Keratinocyte (primary cell): ENCODE results near the gene RAP2A. TPM values are rescaled to one million over a fixed set of nuclear protein-coding genes. Genes with fewer than 3 reads are reported as not detected.

ENCODE experiments used
- DNase-seq: peaks from one replicate; pipeline ENCODE4 v3.0.0-alpha.2; 2011; ENCODE audit warnings: low read depth, missing footprints, low spot score
- FAIRE-seq: peaks from 2 replicates; lab custom pipeline; 2011; peaks lifted over from hg19 to GRCh38; lab: Jason Lieb, UNC
- H2AFZ ChIP-seq: 2 replicates; pipeline ENCODE4 v1.6.0; 2012; ENCODE audit warnings: low read length, control low read depth, inconsistent platforms; ENCODE audit not compliant: control insufficient read depth
- H3K27ac ChIP-seq: 2 replicates; pipeline ENCODE4 v1.5.1; 2011; ENCODE audit warnings: low read length; ENCODE audit not compliant: control insufficient read depth, insufficient read depth
- H3K27me3 ChIP-seq: 3 replicates; pipeline ENCODE4 v1.6.0; 2011; ENCODE audit warnings: low read length; ENCODE audit not compliant: control insufficient read depth, insufficient read depth; ENCODE audit errors: extremely low read depth
- H3K36me3 ChIP-seq, 2 experiments: 2 replicates in 1 of 2; 3 replicates in 1 of 2; pipeline ENCODE4 v1.5.1; 2011; ENCODE audit warnings: low read length in 2 of 2, mild to moderate bottlenecking in 1 of 2; ENCODE audit not compliant: control insufficient read depth in 2 of 2, insufficient read depth in 2 of 2; ENCODE audit errors: extremely low read depth in 1 of 2
- H3K4me1 ChIP-seq: 3 replicates; pipeline ENCODE4 v1.5.1; 2011; ENCODE audit warnings: low read length; ENCODE audit not compliant: control insufficient read depth, insufficient read depth; ENCODE audit errors: extremely low read depth
- H3K4me2 ChIP-seq: 3 replicates; pipeline ENCODE4 v1.6.0; 2011; ENCODE audit warnings: low read depth, low read length; ENCODE audit not compliant: control insufficient read depth, insufficient read depth; ENCODE audit errors: extremely low read depth
- H3K4me3 ChIP-seq, 3 experiments: fragments of 200-600 bp in 1 of 3; sonication (generic) in 1 of 3; 2 replicates in 2 of 3; 3 replicates in 1 of 3; pipeline ENCODE4 v1.5.1; 2011 to 2016; ENCODE audit warnings: low read length in 3 of 3, mild to moderate bottlenecking in 3 of 3, control low read depth in 2 of 3, inconsistent platforms in 1 of 3, low read depth in 1 of 3, mixed read lengths in 1 of 3, mixed run types in 1 of 3, moderate library complexity in 1 of 3; ENCODE audit not compliant: control insufficient read depth in 2 of 3, insufficient read depth in 2 of 3; ENCODE audit errors: extremely low read depth in 1 of 3
- H3K79me2 ChIP-seq: 2 replicates; pipeline ENCODE4 v1.6.0; 2012; ENCODE audit warnings: low read length; ENCODE audit not compliant: control insufficient read depth, insufficient read depth
- H3K9ac ChIP-seq: 3 replicates; pipeline ENCODE4 v1.6.0; 2011; ENCODE audit warnings: low read length; ENCODE audit not compliant: control insufficient read depth, insufficient read depth; ENCODE audit errors: extremely low read depth
- H3K9me1 ChIP-seq: 3 replicates; pipeline ENCODE4 v1.6.0; 2011; ENCODE audit warnings: low read length; ENCODE audit not compliant: control insufficient read depth, insufficient read depth; ENCODE audit errors: extremely low read depth
- H3K9me3 ChIP-seq: 2 replicates; pipeline ENCODE4 v1.5.1; 2012; ENCODE audit warnings: low read depth, low read length; ENCODE audit not compliant: control insufficient read depth
- H4K20me1 ChIP-seq: 3 replicates; pipeline ENCODE4 v1.6.0; 2011; ENCODE audit warnings: low read length; ENCODE audit not compliant: control insufficient read depth, insufficient read depth; ENCODE audit errors: extremely low read depth
- CTCF ChIP-seq, 3 experiments: IDR thresholded peaks in 1 of 3; conservative IDR thresholded peaks in 1 of 3; optimal IDR thresholded peaks in 1 of 3; 2 replicates in 2 of 3; 3 replicates in 1 of 3; pipeline versions ENCODE3 to v1.5.1; 2011; ENCODE audit warnings: low read length in 3 of 3, mild to moderate bottlenecking in 3 of 3, moderate library complexity in 2 of 3, control low read depth in 1 of 3, inconsistent platforms in 1 of 3; ENCODE audit not compliant: insufficient read depth in 2 of 3; ENCODE audit errors: extremely low read depth in 1 of 3
- EZH2 ChIP-seq: IDR thresholded peaks from one replicate; pipeline ENCODE4 v1.6.1; 2012; ENCODE audit warnings: inconsistent platforms, mild to moderate bottlenecking, low read length, moderate library complexity
- dilution Hi-C: fragments of 300-500 bp; cut with MboI; formaldehyde crosslinking; loops from one replicate; pipeline ENCODE4 v1.7.0; 2020; ENCODE audit warnings: low sequenced_read_pairs; ENCODE audit not compliant: extremely low pct_ligation_motif_present
- polyA plus RNA-seq, 5 experiments: library from polyadenylated mRNA; depleted of rRNA in 3 of 5; stranded (reverse) in 3 of 5; stranded (forward) in 1 of 5; unstranded in 1 of 5; fragments of >200 nt; gene quantifications; 1 replicate in 1 of 5; 2 replicates in 3 of 5; 3 replicates in 1 of 5; pipeline versions ENCODE4 v1.2.1 to v1.2.3, GENCODE V29; 2011 to 2012; ENCODE audit warnings: missing spikeins in 2 of 5, low read depth in 1 of 5, low replicate concordance in 1 of 5

Gene RAP2A
- polyA plus RNA-seq, 1 donor (not counting 4 experiments of a cell fraction or from before 2014, with no cell fraction given) = 19.0 TPM

- Histone ChIP-seq H3K4me1 (no peaks in the 10 kb centered on the region), H3K36me3 (no peaks in the 10 kb centered on the region), H3K4me3 (no peak overlapping the region), H3K79me2 (no peaks in the 10 kb centered on the region), H3K9me1 (no peaks in the 10 kb centered on the region), H3K27me3 (peaks cover 5% of the 10 kb centered on the region), H2AFZ (no peak overlapping the region), H3K9me3 (no peaks in the 10 kb centered on the region), H3K4me2 (no peak overlapping the region), H3K27ac (no peak overlapping the region), H3K9ac (no peak overlapping the region), H4K20me1 (no peaks in the 10 kb centered on the region)
- FAIRE-seq = no peak
- DNase-seq = no peak
- dilution Hi-C loops = no loop called here
- TF ChIP-seq EZH2 (no peak), CTCF (optimal IDR thresholded peaks at IDR 0.05 in 1 of 3, IDR thresholded peaks at IDR 0.05 in 1 of 3, conservative IDR thresholded peaks at IDR 0.05 in 1 of 3; ENCODE audit: extremely low read depth in 1 of 3, insufficient read depth in 2 of 3, low read length in 3 of 3) (no peak)
These were observed 25.0 kb upstream of the RAP2A start for GRCh38 chr13:97408938-97409337.

DNA sequence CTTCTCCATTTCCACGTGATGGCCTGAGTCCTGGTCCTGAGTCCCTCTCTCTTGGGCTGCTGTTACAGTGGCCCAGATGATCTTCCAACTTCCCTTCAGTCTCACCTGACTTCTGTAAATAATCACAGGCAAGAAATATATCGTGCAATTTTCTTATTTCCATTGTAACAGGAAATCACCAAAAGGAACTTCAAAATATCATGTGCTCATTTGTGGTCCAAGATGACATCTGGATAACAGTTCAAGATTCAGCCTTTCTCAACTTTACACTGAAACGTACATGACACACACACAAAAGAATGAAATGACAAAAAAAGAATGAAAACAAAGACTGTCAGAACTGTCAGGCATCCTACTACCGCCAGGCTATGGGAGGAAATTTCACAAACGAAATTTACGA, 22.0 kb upstream of the RAP2A start:
- TF ChIP-seq EZH2 (no peak), CTCF (optimal IDR thresholded peaks at IDR 0.05 in 1 of 3, IDR thresholded peaks at IDR 0.05 in 1 of 3, conservative IDR thresholded peaks at IDR 0.05 in 1 of 3; ENCODE audit: extremely low read depth in 1 of 3, insufficient read depth in 2 of 3, low read length in 3 of 3) (no peak)
- no peak for FAIRE-seq
- Histone ChIP-seq H3K4me3 (no peak overlapping the region), H3K9ac (no peak overlapping the region), H3K9me3 (no peaks in the 10 kb centered on the region), H3K27ac (no peak overlapping the region), H3K79me2 (no peaks in the 10 kb centered on the region), H2AFZ (no peak overlapping the region), H4K20me1 (no peaks in the 10 kb centered on the region), H3K4me2 (no peak overlapping the region), H3K4me1 (no peaks in the 10 kb centered on the region), H3K36me3 (no peaks in the 10 kb centered on the region), H3K27me3 (peaks cover 5% of the 10 kb centered on the region), H3K9me1 (no peaks in the 10 kb centered on the region)
- DNase-seq = no peak
- dilution Hi-C loops = no loop called here
